Transverse colon (tissue), 4 donors: Measurements from ENCODE around the gene ACACA. TPM values are rescaled to one million over a fixed set of nuclear protein-coding genes. Genes with fewer than 3 reads are reported as not detected.

Experiments
- DNase-seq: peaks from one replicate; pipeline ENCODE4 v3.0.0-alpha.2; 2019
- H3K27ac ChIP-seq, 4 donors: fragments of 200-600 bp; sonication (generic); 2 replicates each; pipeline ENCODE4 v1.5.1; 2016 to 2018; ENCODE audit warnings: inconsistent platforms in 4 of 4
- H3K27me3 ChIP-seq: fragments of 200-600 bp; sonication (generic); 2 replicates; pipeline ENCODE4 v1.5.1; 2017; ENCODE audit warnings: inconsistent platforms
- H3K36me3 ChIP-seq, 4 donors: fragments of 200-600 bp; sonication (generic); 2 replicates each; pipeline ENCODE4 v1.5.1; 2017 to 2019; ENCODE audit warnings: inconsistent platforms in 4 of 4
- H3K4me1 ChIP-seq, 4 donors: fragments of 200-600 bp; sonication (generic); 2 replicates each; pipeline ENCODE4 v1.5.1; 2017 to 2020; ENCODE audit warnings: inconsistent platforms in 4 of 4
- H3K4me3 ChIP-seq, 4 donors: fragments of 200-600 bp; sonication (generic); 1 replicate in 1 of 4; 2 replicates in 3 of 4; pipeline versions ENCODE4 v1.5.1 to v1.6.1; 2017 to 2019; ENCODE audit warnings: inconsistent platforms in 4 of 4
- H3K9me3 ChIP-seq, 2 donors: fragments of 200-600 bp; sonication (generic); 2 replicates each; pipeline ENCODE4 v1.5.1; 2017 to 2019; ENCODE audit warnings: inconsistent platforms in 2 of 2
- EP300 ChIP-seq: sonication (generic); formaldehyde crosslinking; IDR thresholded peaks from one replicate; pipeline ENCODE4 v1.6.1; 2017; ENCODE audit warnings: antibody characterized with exemption, low read depth
- POLR2A ChIP-seq: fragments of 450-650 bp; IDR thresholded peaks from one replicate; pipeline ENCODE4 v1.6.1; 2016; ENCODE audit warnings: antibody characterized with exemption, mild to moderate bottlenecking, moderate library complexity
- POLR2AphosphoS5 ChIP-seq, 3 donors: sonication (generic); formaldehyde crosslinking; IDR thresholded peaks; one replicate each; pipeline ENCODE4 v1.6.1; 2016; ENCODE audit warnings: antibody characterized with exemption in 3 of 3
- WGBS, 2 donors: methylation state at CpG; one replicate each; pipeline ENCODE4 v1.1.5; 2018; ENCODE audit warnings: low coverage in 1 of 2; 5-methylcytosine and 5-hydroxymethylcytosine counted together
- in situ Hi-C, 4 donors: fragments of 200-750 bp; cut with MboI; loops; one replicate each; pipeline versions ENCODE4 v1.15.0 to v1.15.1; 2017; ENCODE audit warnings: low sequenced_read_pairs in 3 of 4, low pct_ligation_motif_present in 1 of 4, low pct_unique_long_range_greater_than_20kb in 1 of 4
- intact Hi-C: fragments of 100-400 bp; cut with DNase I; formaldehyde crosslinking; loops from one replicate; pipeline ENCODE4 v1.15.1; 2023; ENCODE audit warnings: low total_unique reads
- total RNA-seq, 4 donors: library from RNA; depleted of rRNA; stranded (reverse); fragments of >200 nt; gene quantifications; one replicate each; pipeline ENCODE4 v1.1.0, GENCODE V29; 2016
- TF ChIP-seq, protein P1 (sequence below), 5 experiments: fragments of 200-600 bp in 3 of 5; fragments of 450-650 bp in 2 of 5; sonication (generic) in 3 of 5; IDR thresholded peaks; 1 replicate in 2 of 5; 2 replicates in 3 of 5; pipeline ENCODE4 v1.5.1; 2016 to 2017; ENCODE audit warnings: antibody characterized with exemption in 5 of 5, inconsistent platforms in 3 of 5, mild to moderate bottlenecking in 2 of 5, moderate library complexity in 1 of 5

ACACA gene
- total RNA-seq, 4 donors from 2014 or later, result 21.7 to 173 (median 23.9) TPM

GRCh38 chr17:37090941-37091340 lies 315.7 kb downstream of the ACACA start:
- H3K27ac ChIP-seq, result peak overlapping the region in 2 of 4 donors; percentile 31 to 64
- in situ Hi-C loops (no loop called here), intact Hi-C loops (no loop called here)
- H3K36me3 ChIP-seq, result peaks cover 0 to 9% (median 0%) of the 10 kb centered on the region in 4 donors
- H3K4me3 ChIP-seq, result no peak overlapping the region
- H3K4me1 ChIP-seq, result peaks cover 7 to 30% (median 13%) of the 10 kb centered on the region in 4 donors
- no peaks in the 10 kb centered on the region for H3K27me3 ChIP-seq
- H3K9me3 ChIP-seq, result no peaks in the 10 kb centered on the region
- no peak for DNase-seq
- 60 to 62% methylated on average over 3 of the region's 3 CpGs for WGBS, 2 donors
- TF ChIP-seq EP300, result no peak
- TF ChIP-seq, protein P1, sequence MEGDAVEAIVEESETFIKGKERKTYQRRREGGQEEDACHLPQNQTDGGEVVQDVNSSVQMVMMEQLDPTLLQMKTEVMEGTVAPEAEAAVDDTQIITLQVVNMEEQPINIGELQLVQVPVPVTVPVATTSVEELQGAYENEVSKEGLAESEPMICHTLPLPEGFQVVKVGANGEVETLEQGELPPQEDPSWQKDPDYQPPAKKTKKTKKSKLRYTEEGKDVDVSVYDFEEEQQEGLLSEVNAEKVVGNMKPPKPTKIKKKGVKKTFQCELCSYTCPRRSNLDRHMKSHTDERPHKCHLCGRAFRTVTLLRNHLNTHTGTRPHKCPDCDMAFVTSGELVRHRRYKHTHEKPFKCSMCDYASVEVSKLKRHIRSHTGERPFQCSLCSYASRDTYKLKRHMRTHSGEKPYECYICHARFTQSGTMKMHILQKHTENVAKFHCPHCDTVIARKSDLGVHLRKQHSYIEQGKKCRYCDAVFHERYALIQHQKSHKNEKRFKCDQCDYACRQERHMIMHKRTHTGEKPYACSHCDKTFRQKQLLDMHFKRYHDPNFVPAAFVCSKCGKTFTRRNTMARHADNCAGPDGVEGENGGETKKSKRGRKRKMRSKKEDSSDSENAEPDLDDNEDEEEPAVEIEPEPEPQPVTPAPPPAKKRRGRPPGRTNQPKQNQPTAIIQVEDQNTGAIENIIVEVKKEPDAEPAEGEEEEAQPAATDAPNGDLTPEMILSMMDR (IDR thresholded peaks at IDR 0.05), result no peak
- no peak for TF ChIP-seq POLR2AphosphoS5 (IDR thresholded peaks at IDR 0.05)
- TF ChIP-seq POLR2A, result no peak

- Histone ChIP-seq H3K4me3 (no peak overlapping the region), H3K9me3 (no peaks in the 10 kb centered on the region), H3K27me3 (no peaks in the 10 kb centered on the region), H3K4me1 (peaks cover 7 to 30% (median 13%) of the 10 kb centered on the region in 4 donors), H3K27ac (peak overlapping the region in 3 of 4 donors; percentile 10 to 34 (median 31)), H3K36me3 (peaks cover 0 to 6% (median 0%) of the 10 kb centered on the region in 4 donors)
- WGBS, 2 donors, result 67 to 72% methylated on average over 6 to 7 of the region's 7 CpGs
- in situ Hi-C loops (no loop called here), intact Hi-C loops (no loop called here)
- no peak for DNase-seq
- TF ChIP-seq POLR2AphosphoS5 (IDR thresholded peaks at IDR 0.05), result no peak
- no peak for TF ChIP-seq POLR2A
- TF ChIP-seq EP300, result no peak
- TF ChIP-seq, protein P1 (IDR thresholded peaks at IDR 0.05), result no peak
Observed at GRCh38 chr17:37089956-37090355, 316.7 kb downstream of the ACACA start.

DNA sequence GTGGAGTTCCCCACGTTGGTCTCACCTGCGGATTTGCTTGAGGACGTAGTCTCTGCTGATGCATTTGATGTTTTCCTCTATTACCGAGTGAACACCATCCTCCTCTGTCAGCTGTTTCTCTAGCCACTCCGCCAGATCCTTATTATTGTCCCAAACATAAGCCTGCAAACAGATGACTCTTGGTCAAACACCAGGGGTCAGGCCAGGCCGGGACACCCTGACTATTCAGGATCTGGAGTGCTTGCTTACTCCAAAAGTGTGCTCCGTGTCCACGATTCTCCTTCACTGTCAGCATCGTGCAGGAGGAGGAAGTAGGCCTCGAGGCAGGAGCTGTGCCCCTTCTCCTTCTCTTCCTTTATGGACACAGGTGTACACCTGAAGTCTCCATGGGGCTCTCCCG lies 317.7 kb downstream of the ACACA start:
- Histone ChIP-seq H3K36me3 (peaks cover 0 to 6% (median 0%) of the 10 kb centered on the region in 4 donors), H3K4me3 (no peak overlapping the region), H3K4me1 (peaks cover 7 to 30% (median 13%) of the 10 kb centered on the region in 4 donors), H3K27me3 (no peaks in the 10 kb centered on the region), H3K9me3 (no peaks in the 10 kb centered on the region), H3K27ac (no peak overlapping the region)
- in situ Hi-C loops, result no loop called here
- DNase-seq, result no peak
- TF ChIP-seq, protein P1 (IDR thresholded peaks at IDR 0.05), result no peak
- TF ChIP-seq EP300 (no peak), POLR2A (no peak), POLR2AphosphoS5 (IDR thresholded peaks at IDR 0.05) (no peak)
- 60 to 84% methylated on average over 1 to 11 of the region's 11 CpGs for WGBS, 2 donors
- intact Hi-C loops, result no loop called here

- no peak for TF ChIP-seq EP300
- no peak for TF ChIP-seq POLR2AphosphoS5 (IDR thresholded peaks at IDR 0.05)
- TF ChIP-seq POLR2A, result no peak
- TF ChIP-seq, protein P1 (IDR thresholded peaks at IDR 0.05), result no peak
- WGBS, 2 donors, result 61 to 78% methylated on average over 1 to 3 of the region's 3 CpGs
- in situ Hi-C loops, result no loop called here
- Histone ChIP-seq H3K36me3 (peaks cover 0 to 6% (median 0%) of the 10 kb centered on the region in 4 donors), H3K27ac (no peak overlapping the region), H3K9me3 (no peaks in the 10 kb centered on the region), H3K4me1 (peaks cover 7 to 30% (median 13%) of the 10 kb centered on the region in 4 donors), H3K4me3 (no peak overlapping the region), H3K27me3 (no peaks in the 10 kb centered on the region)
- intact Hi-C loops, result no loop called here
- no peak for DNase-seq
Observed at GRCh38 chr17:37088459-37088858, 318.2 kb downstream of the ACACA start.
